GM12878 (cell line): ENCODE data around the gene OR2AG2. TPM values are rescaled to one million over a fixed set of nuclear protein-coding genes. Genes with fewer than 3 reads are reported as not detected.

ENCODE experiments used
- ATAC-seq: fragments of 200-7000 bp; cut with Tn5 transposase; 3 replicates; pipeline ENCODE4 v1.9.1; 2020; ENCODE audit warnings: mild to moderate bottlenecking, moderate library complexity
- BruUV-seq: library from RNA; stranded (reverse); fragments of 400-500 nt; replicated peaks from 2 replicates; lab custom pipeline; 2021; lab: Mats Ljungman, UMichigan
- CTCF ChIA-PET: fragments of 300-600 bp; sonication (Branson Sonifier 250); formaldehyde crosslinking; extraction: SDS; loops from one replicate; lab custom pipeline; 2021; ENCODE audit warnings: inconsistent platforms; lab: Yijun Ruan, JAX
- POLR2A ChIA-PET: fragments of 350-600 bp; formaldehyde crosslinking; extraction: SDS; loops from one replicate; lab custom pipeline; 2021; ENCODE audit warnings: inconsistent platforms; lab: Charles Lee
- RAD21 ChIA-PET: fragments of 300-600 bp; sonication (Branson Sonifier 250); formaldehyde crosslinking; loops from one replicate; lab custom pipeline; 2023; ENCODE audit warnings: antibody characterized with exemption; ENCODE audit not compliant: unreplicated experiment; lab: Charles Lee
- SMC1A ChIA-PET: fragments of 300-600 bp; sonication (Branson Sonifier 250); formaldehyde crosslinking; loops from one replicate; lab custom pipeline; 2023; ENCODE audit not compliant: unreplicated experiment, uncharacterized antibody; lab: Charles Lee
- DNase-seq: peaks from one replicate; pipeline ENCODE4 v3.0.0-alpha.2; 2011; ENCODE audit warnings: low read depth, low spot score
- FAIRE-seq: peaks from 3 replicates; lab custom pipeline; 2011; peaks lifted over from hg19 to GRCh38; lab: Jason Lieb, UNC
- H2AFZ ChIP-seq: 2 replicates; pipeline ENCODE4 v1.6.0; 2011; ENCODE audit warnings: low read depth, low read length, control low read depth; ENCODE audit not compliant: control insufficient read depth
- H3K27ac ChIP-seq: 2 replicates; pipeline ENCODE4 v1.5.1; 2011; ENCODE audit warnings: control low read depth; ENCODE audit not compliant: control insufficient read depth, insufficient read depth
- H3K27me3 ChIP-seq, 2 experiments: replicated peaks in 1 of 2; 2 replicates each; pipeline versions ENCODE4 v1.6.0 to v1.6.1; 2011; ENCODE audit warnings: low read length in 1 of 2; ENCODE audit not compliant: control insufficient read depth in 2 of 2, insufficient read depth in 2 of 2
- H3K36me3 ChIP-seq, 2 experiments: 2 replicates each; pipeline ENCODE4 v1.5.1; 2011; ENCODE audit warnings: low read length in 1 of 2; ENCODE audit not compliant: control insufficient read depth in 2 of 2, insufficient read depth in 2 of 2
- H3K4me1 ChIP-seq: 2 replicates; pipeline ENCODE4 v1.6.1; 2011; ENCODE audit warnings: mild to moderate bottlenecking, low read length, moderate library complexity, mixed read lengths; ENCODE audit not compliant: control insufficient read depth, insufficient read depth
- H3K4me2 ChIP-seq: 2 replicates; pipeline ENCODE4 v1.6.0; 2011; ENCODE audit warnings: control low read depth; ENCODE audit not compliant: control insufficient read depth, insufficient read depth
- H3K4me3 ChIP-seq: fragments of 200-600 bp; sonication (generic); 2 replicates; pipeline ENCODE4 v1.5.1; 2016
- H3K79me2 ChIP-seq: 2 replicates; pipeline ENCODE4 v1.6.0; 2011; ENCODE audit warnings: low read length; ENCODE audit not compliant: control insufficient read depth, insufficient read depth
- H3K9ac ChIP-seq: 2 replicates; pipeline ENCODE4 v1.8.0; 2011; ENCODE audit warnings: low read length, control low read depth, mixed read lengths; ENCODE audit not compliant: control insufficient read depth, insufficient read depth
- H3K9me3 ChIP-seq: replicated peaks from 3 replicates; pipeline ENCODE4 v1.5.1; 2011; ENCODE audit warnings: mild to moderate bottlenecking, low read length; ENCODE audit not compliant: control insufficient read depth, insufficient read depth
- H4K20me1 ChIP-seq: 2 replicates; pipeline ENCODE4 v1.6.0; 2011; ENCODE audit not compliant: control insufficient read depth, insufficient read depth
- BRCA1 ChIP-seq: IDR thresholded peaks from 2 replicates; pipeline ENCODE4 v1.6.1; 2011; ENCODE audit warnings: low read depth, low read length, improper control_type of control experiment
- CREB1 ChIP-seq: IDR thresholded peaks from 2 replicates; pipeline ENCODE4 v1.6.1; 2012; ENCODE audit warnings: low read depth, mild to moderate bottlenecking, inconsistent platforms
- GATAD2B ChIP-seq: fragments of 450-650 bp; conservative IDR thresholded peaks from 2 replicates; pipeline ENCODE4 v1.6.1; 2017; ENCODE audit warnings: low read depth, mild to moderate bottlenecking, moderate library complexity
- HDAC6 ChIP-seq: fragments of 200-600 bp; sonication (generic); IDR thresholded peaks from one replicate; pipeline ENCODE4 v1.8.0; 2017; ENCODE audit warnings: antibody characterized with exemption; ENCODE audit not compliant: unreplicated experiment
- IKZF2 ChIP-seq, 2 experiments: fragments of 450-650 bp; IDR thresholded peaks; 2 replicates each; pipeline ENCODE4 v1.6.1; 2017; ENCODE audit warnings: mild to moderate bottlenecking in 2 of 2, moderate library complexity in 2 of 2
- MTA2 ChIP-seq: fragments of 450-650 bp; IDR thresholded peaks from 2 replicates; pipeline ENCODE4 v1.6.1; 2016; ENCODE audit warnings: low read depth, mild to moderate bottlenecking, moderate library complexity
- NFYB ChIP-seq: IDR thresholded peaks from 2 replicates; pipeline ENCODE4 v1.6.1; 2011; ENCODE audit warnings: low read depth, mild to moderate bottlenecking, low read length, improper control_type of control experiment, moderate library complexity; ENCODE audit not compliant: insufficient read depth
- PKNOX1 ChIP-seq: fragments of 450-650 bp; IDR thresholded peaks from 2 replicates; pipeline ENCODE4 v1.6.1; 2016; ENCODE audit warnings: mild to moderate bottlenecking
- RB1 ChIP-seq: fragments of 450-650 bp; formaldehyde crosslinking; IDR thresholded peaks from 2 replicates; pipeline ENCODE4 v1.6.1; 2017; ENCODE audit warnings: mild to moderate bottlenecking, borderline replicate concordance
- RELA ChIP-seq: fragments of 450-650 bp; IDR thresholded peaks from 2 replicates; pipeline ENCODE4 v1.8.0; 2014; ENCODE audit warnings: borderline replicate concordance; ENCODE audit not compliant: partially characterized antibody
- RFX5 ChIP-seq: IDR thresholded peaks from 2 replicates; pipeline ENCODE4 v1.6.1; 2011; ENCODE audit warnings: low read depth, low read length, improper control_type of control experiment
- SREBF2 ChIP-seq: IDR thresholded peaks from 2 replicates; pipeline ENCODE4 v1.6.1; 2012; ENCODE audit warnings: mild to moderate bottlenecking, low read length
- STAT3 ChIP-seq: IDR thresholded peaks from 2 replicates; pipeline ENCODE4 v1.6.1; 2011; ENCODE audit warnings: low read depth, low read length, improper control_type of control experiment
- USF1 ChIP-seq: IDR thresholded peaks from 2 replicates; pipeline ENCODE4 v1.6.1; 2011; ENCODE audit warnings: borderline replicate concordance, low read depth, mild to moderate bottlenecking, moderate library complexity, mixed read lengths, low read length; ENCODE audit not compliant: insufficient read depth; ENCODE audit errors: extremely low read length
- USF2 ChIP-seq: IDR thresholded peaks from 2 replicates; pipeline ENCODE4 v1.6.1; 2011; ENCODE audit warnings: low read depth, low read length, improper control_type of control experiment, borderline replicate concordance
- WRNIP1 ChIP-seq: IDR thresholded peaks from 2 replicates; pipeline ENCODE4 v1.6.1; 2011; ENCODE audit warnings: low read depth, low read length, improper control_type of control experiment, borderline replicate concordance
- ZNF622 ChIP-seq: fragments of 450-650 bp; IDR thresholded peaks from 2 replicates; pipeline ENCODE4 v1.6.1; 2017; ENCODE audit warnings: mild to moderate bottlenecking, inconsistent platforms
- WGBS: methylation state at CpG from one replicate; pipeline ENCODE4 v1.1.6; 2016; ENCODE audit warnings: low lambda C conversion rate; ENCODE audit not compliant: insufficient replicate concordance, insufficient coverage; ENCODE audit errors: missing lambda C conversion rate; 5-methylcytosine and 5-hydroxymethylcytosine counted together
- in situ Hi-C: fragments of 300-500 bp; cut with MboI; formaldehyde crosslinking; loops from 9 replicates; pipeline ENCODE4 v1.14.3; 2018; ENCODE audit warnings: mixed read lengths
- intact Hi-C: fragments of 100-400 bp; cut with micrococcal nuclease; formaldehyde crosslinking; loops from one replicate; pipeline ENCODE4 v1.14.2; 2022; ENCODE audit not compliant: unreplicated experiment
- polyA plus RNA-seq, 11 experiments: library from polyadenylated mRNA; depleted of rRNA in 4 of 11; unstranded in 6 of 11; stranded (reverse) in 5 of 11; fragments of >200 nt; fragmentation: Nextera tagmentation in 4 of 11; fragmentation: Illumina TruSeq in 1 of 11; extraction: Ambion mirVana in 4 of 11; extraction: Trizol in 1 of 11; gene quantifications; 1 replicate in 1 of 11; 2 replicates in 10 of 11; pipeline versions ENCODE4 v1.2.1 to v1.2.3, GENCODE V29; 2011 to 2016; ENCODE audit warnings: inconsistent platforms in 2 of 11, missing spikeins in 2 of 11, low read depth in 1 of 11
- total RNA-seq, 4 experiments: library from RNA; depleted of rRNA in 3 of 4; stranded (reverse); fragments of >200 nt in 3 of 4; fragmentation: Illumina TruSeq in 1 of 4; extraction: Trizol in 1 of 4; gene quantifications; 2 replicates each; pipeline versions ENCODE4 v1.2.1 to v1.2.3, GENCODE V29; 2013 to 2021
- TF ChIP-seq, protein P1 (sequence below): fragments of 450-650 bp; IDR thresholded peaks from 2 replicates; pipeline ENCODE4 v1.6.1; 2017; ENCODE audit warnings: mild to moderate bottlenecking, moderate library complexity

OR2AG2 gene
- total and polyA plus RNA-seq, 10 of the 15 experiments (the other 5 are each of a cell fraction or from before 2014, with no cell fraction given) = 0.01 to 0.09 (median 0.07) TPM; not detected in 6

- no peak overlapping the region for H2AFZ ChIP-seq
- CTCF ChIA-PET = interaction anchor here (0.7 to 15.6 kb wide), 5 partner anchors 9 to 211 kb away, joined by 3 to 728 read pairs (median 4); no protein-coding TSS in a partner anchor
- peak overlapping the region; percentile 90 for H3K4me2 ChIP-seq
- 68% methylated on average over 7 of the region's 7 CpGs for WGBS
- BruUV-seq = no TSS peak
- ATAC-seq (no peak), DNase-seq (no peak), FAIRE-seq (no peak)
- in situ Hi-C loops (loop anchor here (10.0 kb wide), 1 partner anchor 1117 kb away; the partner anchor contains the start of gene TRIM34), intact Hi-C loops (loop anchor here (10.0 kb wide), 3 partner anchors 507 to 1047 kb away; partner anchors contain the start of genes CNGA4, FHIP1B and PPFIBP2)
- no peak overlapping the region for H3K27ac ChIP-seq
- peaks cover 20% of the 10 kb centered on the region for H3K4me1 ChIP-seq
- no peaks in the 10 kb centered on the region for H4K20me1 ChIP-seq
- H3K27me3 ChIP-seq = no peaks in the 10 kb centered on the region
- SMC1A ChIA-PET = interaction anchor here (1.0 to 18.2 kb wide), 2 partner anchors 11 to 123 kb away, joined by 3 to 420 read pairs; partner anchors contain the start of gene TPP1
- peaks cover 65% of the 10 kb centered on the region for H3K79me2 ChIP-seq
- POLR2A ChIA-PET = interaction anchor here (0.6 to 0.8 kb wide), 3 partner anchors 11 to 75 kb away, joined by 3 to 4 read pairs (median 3); no protein-coding TSS in a partner anchor
- no peak overlapping the region for H3K9ac ChIP-seq
- H3K4me3 ChIP-seq = peak overlapping the region; percentile 71
- no peaks in the 10 kb centered on the region for H3K36me3 ChIP-seq
- RAD21 ChIA-PET = interaction anchor here (0.8 to 8.3 kb wide), 3 partner anchors 13 to 123 kb away, joined by 3 to 141 read pairs (median 4); partner anchors contain the start of genes MRPL17 and TPP1
- H3K9me3 ChIP-seq = no peaks in the 10 kb centered on the region; the same call in 2 of the 3 replicates
- TF ChIP-seq HDAC6 (no peak), STAT3 (no peak), BRCA1 (no peak), MTA2 (peak; percentile 32; the same call in 1 of the 2 replicates), NFYB (no peak), RELA (no peak), SREBF2 (no peak), ZNF622 (no peak), GATAD2B (no peak), PKNOX1 (no peak), IKZF2 (IDR thresholded peaks at IDR 0.05) (peak; percentile 74 to 76), RFX5 (no peak), RB1 (no peak), USF1 (no peak), USF2 (no peak), CREB1 (no peak), WRNIP1 (no peak)
- TF ChIP-seq, protein P1, sequence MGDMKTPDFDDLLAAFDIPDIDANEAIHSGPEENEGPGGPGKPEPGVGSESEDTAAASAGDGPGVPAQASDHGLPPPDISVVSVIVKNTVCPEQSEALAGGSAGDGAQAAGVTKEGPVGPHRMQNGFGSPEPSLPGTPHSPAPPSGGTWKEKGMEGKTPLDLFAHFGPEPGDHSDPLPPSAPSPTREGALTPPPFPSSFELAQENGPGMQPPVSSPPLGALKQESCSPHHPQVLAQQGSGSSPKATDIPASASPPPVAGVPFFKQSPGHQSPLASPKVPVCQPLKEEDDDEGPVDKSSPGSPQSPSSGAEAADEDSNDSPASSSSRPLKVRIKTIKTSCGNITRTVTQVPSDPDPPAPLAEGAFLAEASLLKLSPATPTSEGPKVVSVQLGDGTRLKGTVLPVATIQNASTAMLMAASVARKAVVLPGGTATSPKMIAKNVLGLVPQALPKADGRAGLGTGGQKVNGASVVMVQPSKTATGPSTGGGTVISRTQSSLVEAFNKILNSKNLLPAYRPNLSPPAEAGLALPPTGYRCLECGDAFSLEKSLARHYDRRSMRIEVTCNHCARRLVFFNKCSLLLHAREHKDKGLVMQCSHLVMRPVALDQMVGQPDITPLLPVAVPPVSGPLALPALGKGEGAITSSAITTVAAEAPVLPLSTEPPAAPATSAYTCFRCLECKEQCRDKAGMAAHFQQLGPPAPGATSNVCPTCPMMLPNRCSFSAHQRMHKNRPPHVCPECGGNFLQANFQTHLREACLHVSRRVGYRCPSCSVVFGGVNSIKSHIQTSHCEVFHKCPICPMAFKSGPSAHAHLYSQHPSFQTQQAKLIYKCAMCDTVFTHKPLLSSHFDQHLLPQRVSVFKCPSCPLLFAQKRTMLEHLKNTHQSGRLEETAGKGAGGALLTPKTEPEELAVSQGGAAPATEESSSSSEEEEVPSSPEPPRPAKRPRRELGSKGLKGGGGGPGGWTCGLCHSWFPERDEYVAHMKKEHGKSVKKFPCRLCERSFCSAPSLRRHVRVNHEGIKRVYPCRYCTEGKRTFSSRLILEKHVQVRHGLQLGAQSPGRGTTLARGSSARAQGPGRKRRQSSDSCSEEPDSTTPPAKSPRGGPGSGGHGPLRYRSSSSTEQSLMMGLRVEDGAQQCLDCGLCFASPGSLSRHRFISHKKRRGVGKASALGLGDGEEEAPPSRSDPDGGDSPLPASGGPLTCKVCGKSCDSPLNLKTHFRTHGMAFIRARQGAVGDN = no peak
These were observed 29.5 kb downstream of the OR2AG2 start for GRCh38 chr11:6742260-6742659.
